Endothelial cell of umbilical vein (primary cell): Measurements from ENCODE around the gene XPOT. TPM values are rescaled to one million over a fixed set of nuclear protein-coding genes. Genes with fewer than 3 reads are reported as not detected.

Experiments used
- BruUV-seq: library from RNA; stranded (reverse); fragments of 400-500 nt; replicated peaks from 2 replicates; lab custom pipeline; 2021; lab: Mats Ljungman, UMichigan
- CTCF ChIA-PET: fragments of 300-600, 350-600 bp; sonication (Branson Sonifier 250); formaldehyde crosslinking; loops from one replicate; lab custom pipeline; 2021; ENCODE audit warnings: antibody characterized with exemption, inconsistent platforms; lab: Charles Lee
- POLR2A ChIA-PET: fragments of 300-600, 350-600 bp; sonication (Branson Sonifier 250); formaldehyde crosslinking; loops from one replicate; lab custom pipeline; 2021; ENCODE audit warnings: antibody characterized with exemption, inconsistent platforms; lab: Charles Lee
- DNase-seq: peaks from one replicate; pipeline ENCODE4 v3.0.0-alpha.2; 2011; ENCODE audit warnings: low read depth, low spot score
- FAIRE-seq: peaks from 2 replicates; lab custom pipeline; 2011; peaks lifted over from hg19 to GRCh38; lab: Jason Lieb, UNC
- H2AFZ ChIP-seq: 2 replicates; pipeline ENCODE4 v1.6.0; 2012; ENCODE audit warnings: low read depth, low read length, control low read depth, inconsistent platforms
- H3K27ac ChIP-seq: 2 replicates; pipeline ENCODE4 v1.5.1; 2011; ENCODE audit warnings: low read depth, mild to moderate bottlenecking, control low read depth, low read length, moderate library complexity; ENCODE audit not compliant: insufficient read depth
- H3K27me3 ChIP-seq, 2 experiments: 2 replicates each; pipeline versions ENCODE4 v1.6.0 to v1.6.1; 2011; ENCODE audit warnings: low read length in 2 of 2, mixed read lengths in 1 of 2; ENCODE audit not compliant: control insufficient read depth in 2 of 2, insufficient read depth in 2 of 2
- H3K36me3 ChIP-seq, 2 experiments: 2 replicates in 1 of 2; 3 replicates in 1 of 2; pipeline ENCODE4 v1.5.1; 2011; ENCODE audit warnings: low read length in 2 of 2, mild to moderate bottlenecking in 1 of 2, moderate library complexity in 1 of 2; ENCODE audit not compliant: control insufficient read depth in 2 of 2, insufficient read depth in 2 of 2; ENCODE audit errors: extremely low read depth in 1 of 2
- H3K4me1 ChIP-seq: 3 replicates; pipeline ENCODE4 v1.5.1; 2011; ENCODE audit warnings: mild to moderate bottlenecking, low read length; ENCODE audit not compliant: control insufficient read depth, insufficient read depth; ENCODE audit errors: extremely low read depth
- H3K4me2 ChIP-seq: 2 replicates; pipeline ENCODE4 v1.6.1; 2011; ENCODE audit warnings: low read length, control low read depth, mixed read lengths; ENCODE audit not compliant: insufficient read depth
- H3K4me3 ChIP-seq, 3 experiments: fragments of 200-600 bp in 1 of 3; sonication (generic), shearing (Covaris generic) in 1 of 3; replicated peaks in 1 of 3; 2 replicates each; pipeline ENCODE4 v1.5.1; 2011 to 2016; ENCODE audit warnings: control low read depth in 3 of 3, low read length in 3 of 3, mild to moderate bottlenecking in 2 of 3, inconsistent platforms in 1 of 3, low read depth in 1 of 3, moderate library complexity in 1 of 3; ENCODE audit not compliant: insufficient read depth in 1 of 3
- H3K79me2 ChIP-seq: 2 replicates; pipeline ENCODE4 v1.6.0; 2012; ENCODE audit warnings: low read length, inconsistent platforms; ENCODE audit not compliant: control insufficient read depth, insufficient read depth
- H3K9ac ChIP-seq: replicated peaks from 2 replicates; pipeline ENCODE3; 2011; ENCODE audit warnings: low read length, control low read depth; ENCODE audit not compliant: insufficient read depth; ENCODE audit errors: extremely low read depth
- H3K9me1 ChIP-seq: replicated peaks from 3 replicates; pipeline ENCODE4 v1.6.0; 2011; ENCODE audit warnings: mild to moderate bottlenecking, low read length; ENCODE audit not compliant: control insufficient read depth, insufficient read depth; ENCODE audit errors: extremely low read depth
- H3K9me3 ChIP-seq: replicated peaks from 2 replicates; pipeline ENCODE4 v1.5.1; 2012; ENCODE audit warnings: low read length, inconsistent platforms; ENCODE audit not compliant: control insufficient read depth, insufficient read depth
- H4K20me1 ChIP-seq: replicated peaks from 2 replicates; pipeline ENCODE3; 2011; ENCODE audit warnings: mild to moderate bottlenecking, low read length; ENCODE audit not compliant: control insufficient read depth, insufficient read depth; ENCODE audit errors: extremely low read depth
- EZH2 ChIP-seq: IDR thresholded peaks from 2 replicates; pipeline ENCODE4 v1.6.1; 2012; ENCODE audit warnings: borderline replicate concordance, low read depth, mild to moderate bottlenecking, moderate library complexity, low read length, inconsistent platforms; ENCODE audit not compliant: severe bottlenecking
- FOS ChIP-seq: IDR thresholded peaks from 2 replicates; pipeline ENCODE4 v1.6.1; 2011; ENCODE audit warnings: mild to moderate bottlenecking, low read length, moderate library complexity, borderline replicate concordance; ENCODE audit not compliant: insufficient read depth
- GATA2 ChIP-seq: IDR thresholded peaks from 2 replicates; pipeline ENCODE4 v1.7.0; 2011; ENCODE audit warnings: low read depth, mild to moderate bottlenecking, moderate library complexity, mixed read lengths, low read length; ENCODE audit not compliant: insufficient read length, insufficient read depth
- JUN ChIP-seq: IDR thresholded peaks from 2 replicates; pipeline ENCODE4 v1.6.1; 2011; ENCODE audit warnings: borderline replicate concordance, low read depth; ENCODE audit not compliant: insufficient read length, insufficient read depth
- MAX ChIP-seq: IDR thresholded peaks from 2 replicates; pipeline ENCODE4 v1.6.1; 2011; ENCODE audit not compliant: insufficient read depth, insufficient read length
- MYC ChIP-seq: IDR thresholded peaks from one replicate; pipeline ENCODE4 v1.6.1; 2011; ENCODE audit warnings: mild to moderate bottlenecking, low read depth, low read length
- POLR2A ChIP-seq: IDR thresholded peaks from 2 replicates; pipeline ENCODE4 v1.6.1; 2012; ENCODE audit warnings: low read depth, mild to moderate bottlenecking, control low read depth, low read length
- POLR2AphosphoS5 ChIP-seq: IDR thresholded peaks from 2 replicates; pipeline ENCODE4 v1.6.1; 2012; ENCODE audit warnings: low read depth, mild to moderate bottlenecking, control low read depth, low read length, moderate library complexity; ENCODE audit not compliant: insufficient read depth
- dilution Hi-C: fragments of 300-500 bp; cut with MboI; formaldehyde crosslinking; loops from one replicate; pipeline ENCODE4 v1.15.0; 2019; ENCODE audit warnings: low sequenced_read_pairs; ENCODE audit not compliant: extremely low pct_ligation_motif_present
- intact Hi-C: fragments of 100-400 bp; cut with micrococcal nuclease; formaldehyde crosslinking; loops from one replicate; pipeline ENCODE4 v1.10.0; 2022
- polyA plus RNA-seq, 4 experiments: library from polyadenylated mRNA; depleted of rRNA in 3 of 4; stranded (reverse) in 3 of 4; unstranded in 1 of 4; fragments of >200 nt; gene quantifications; 2 replicates each; pipeline versions ENCODE4 v1.2.1 to v1.2.3, GENCODE V29; 2011 to 2012; ENCODE audit warnings: missing spikeins in 1 of 4
- total RNA-seq: library from RNA; stranded (reverse); gene quantifications from 2 replicates; pipeline ENCODE4 v1.2.3, GENCODE V29; 2021
- TF ChIP-seq, protein P1 (sequence below), 2 donors: IDR thresholded peaks; 1 replicate in 1 of 2; 2 replicates in 1 of 2; pipeline ENCODE4 v1.5.1; 2011; ENCODE audit warnings: low read length in 2 of 2, mild to moderate bottlenecking in 2 of 2, moderate library complexity in 2 of 2, control low read depth in 1 of 2, inconsistent platforms in 1 of 2, low read depth in 1 of 2; ENCODE audit not compliant: insufficient read depth in 1 of 2; ENCODE audit errors: extremely low read depth in 1 of 2

Gene XPOT
- total and polyA plus RNA-seq, 2 donors (not counting 3 experiments of a cell fraction or from before 2014, with no cell fraction given), result 21.9 to 88.9 TPM

GRCh38 chr12:64497903-64498302 is 93.7 kb downstream of the XPOT start:
- peaks cover 8 to 19% of the 10 kb centered on the region in 2 experiments for H3K36me3 ChIP-seq
- no peaks in the 10 kb centered on the region for H3K9me1 ChIP-seq
- no peak overlapping the region for H3K4me3 ChIP-seq
- DNase-seq, result no peak
- H3K79me2 ChIP-seq, result no peaks in the 10 kb centered on the region
- no peaks in the 10 kb centered on the region for H4K20me1 ChIP-seq
- H3K27ac ChIP-seq, result no peak overlapping the region
- no peak for FAIRE-seq
- ChIA-PET CTCF (interaction anchor here (0.6 to 0.7 kb wide), 3 partner anchors 33 to 115 kb away, joined by 3 to 5 read pairs (median 3); no protein-coding TSS in a partner anchor), POLR2A (interaction anchor here (0.6 kb wide), 1 partner anchor 292 kb away, joined by 3 read pairs; no protein-coding TSS in a partner anchor)
- intact Hi-C loops, result no loop called here
- H3K9ac ChIP-seq, result no peak overlapping the region
- no peaks in the 10 kb centered on the region for H3K4me1 ChIP-seq
- H3K4me2 ChIP-seq, result no peak overlapping the region
- H3K9me3 ChIP-seq, result no peaks in the 10 kb centered on the region
- H3K27me3 ChIP-seq, result no peaks in the 10 kb centered on the region
- BruUV-seq, result no TSS peak
- dilution Hi-C loops, result no loop called here
- H2AFZ ChIP-seq, result no peak overlapping the region
- TF ChIP-seq EZH2, result no peak
- no peak for TF ChIP-seq MAX
- no peak for TF ChIP-seq FOS
- TF ChIP-seq POLR2AphosphoS5, result no peak
- TF ChIP-seq JUN, result no peak

GRCh38 chr12:64500394-64500793 is 96.2 kb downstream of the XPOT start:
- TF ChIP-seq FOS (no peak), GATA2 (no peak), POLR2AphosphoS5 (no peak), MAX (no peak), EZH2 (no peak), MYC (no peak), POLR2A (no peak), JUN (no peak)
- TF ChIP-seq, protein P1, sequence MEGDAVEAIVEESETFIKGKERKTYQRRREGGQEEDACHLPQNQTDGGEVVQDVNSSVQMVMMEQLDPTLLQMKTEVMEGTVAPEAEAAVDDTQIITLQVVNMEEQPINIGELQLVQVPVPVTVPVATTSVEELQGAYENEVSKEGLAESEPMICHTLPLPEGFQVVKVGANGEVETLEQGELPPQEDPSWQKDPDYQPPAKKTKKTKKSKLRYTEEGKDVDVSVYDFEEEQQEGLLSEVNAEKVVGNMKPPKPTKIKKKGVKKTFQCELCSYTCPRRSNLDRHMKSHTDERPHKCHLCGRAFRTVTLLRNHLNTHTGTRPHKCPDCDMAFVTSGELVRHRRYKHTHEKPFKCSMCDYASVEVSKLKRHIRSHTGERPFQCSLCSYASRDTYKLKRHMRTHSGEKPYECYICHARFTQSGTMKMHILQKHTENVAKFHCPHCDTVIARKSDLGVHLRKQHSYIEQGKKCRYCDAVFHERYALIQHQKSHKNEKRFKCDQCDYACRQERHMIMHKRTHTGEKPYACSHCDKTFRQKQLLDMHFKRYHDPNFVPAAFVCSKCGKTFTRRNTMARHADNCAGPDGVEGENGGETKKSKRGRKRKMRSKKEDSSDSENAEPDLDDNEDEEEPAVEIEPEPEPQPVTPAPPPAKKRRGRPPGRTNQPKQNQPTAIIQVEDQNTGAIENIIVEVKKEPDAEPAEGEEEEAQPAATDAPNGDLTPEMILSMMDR (IDR thresholded peaks at IDR 0.05; ENCODE audit: extremely low read depth in 1 of 2, insufficient read depth in 1 of 2, low read depth in 1 of 2, low read length in 2 of 2), result no peak
- ChIA-PET POLR2A (no interaction called here), CTCF (interaction anchor here (1.0 to 1.5 kb wide), 3 partner anchors 9 to 198 kb away, joined by 3 read pairs; no protein-coding TSS in a partner anchor)
- Histone ChIP-seq H3K27ac (no peak overlapping the region), H3K9me1 (no peaks in the 10 kb centered on the region), H3K4me1 (no peaks in the 10 kb centered on the region), H3K9me3 (no peaks in the 10 kb centered on the region), H3K4me3 (no peak overlapping the region), H3K27me3 (no peaks in the 10 kb centered on the region), H2AFZ (no peak overlapping the region), H3K9ac (no peak overlapping the region), H3K36me3 (peaks cover 5 to 14% of the 10 kb centered on the region in 2 experiments), H3K79me2 (no peaks in the 10 kb centered on the region), H3K4me2 (no peak overlapping the region), H4K20me1 (no peaks in the 10 kb centered on the region)
- DNase-seq (no peak), FAIRE-seq (no peak)
- dilution Hi-C loops, result no loop called here
- intact Hi-C loops, result no loop called here
- BruUV-seq, result no TSS peak
